ENCODE results near the gene ROBO1. TPM values are rescaled to one million over a fixed set of nuclear protein-coding genes. Genes with fewer than 3 reads are reported as not detected.

The ROBO1 gene
- total RNA-seq, 1 donor from 2014 or later = 66.5 TPM

DNA sequence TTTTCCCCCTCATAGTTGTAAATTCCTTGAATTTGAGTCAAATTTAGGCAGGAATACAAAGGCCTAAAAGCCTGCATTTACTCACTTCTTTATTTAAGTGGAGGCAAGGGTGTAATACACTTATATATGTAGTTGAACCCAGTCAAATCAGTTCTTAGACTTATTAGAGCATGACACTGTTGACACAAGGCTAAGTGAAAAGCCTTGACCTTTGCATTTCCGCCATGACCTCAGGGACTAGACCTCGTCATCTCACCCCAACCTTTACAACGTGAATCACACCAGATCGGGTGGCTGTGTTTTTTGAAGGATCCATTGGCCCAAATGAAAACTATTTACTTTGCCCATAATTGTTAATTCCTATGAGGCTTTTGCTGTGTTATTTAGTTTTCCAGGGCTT, 774.4 kb downstream of the ROBO1 start:
- TF ChIP-seq POLR2A (IDR thresholded peaks at IDR 0.05) (no peak), POLR2AphosphoS5 (IDR thresholded peaks at IDR 0.05; ENCODE audit: insufficient read depth in 1 of 2, low read depth in 1 of 2) (no peak)
- TF ChIP-seq, protein P1, sequence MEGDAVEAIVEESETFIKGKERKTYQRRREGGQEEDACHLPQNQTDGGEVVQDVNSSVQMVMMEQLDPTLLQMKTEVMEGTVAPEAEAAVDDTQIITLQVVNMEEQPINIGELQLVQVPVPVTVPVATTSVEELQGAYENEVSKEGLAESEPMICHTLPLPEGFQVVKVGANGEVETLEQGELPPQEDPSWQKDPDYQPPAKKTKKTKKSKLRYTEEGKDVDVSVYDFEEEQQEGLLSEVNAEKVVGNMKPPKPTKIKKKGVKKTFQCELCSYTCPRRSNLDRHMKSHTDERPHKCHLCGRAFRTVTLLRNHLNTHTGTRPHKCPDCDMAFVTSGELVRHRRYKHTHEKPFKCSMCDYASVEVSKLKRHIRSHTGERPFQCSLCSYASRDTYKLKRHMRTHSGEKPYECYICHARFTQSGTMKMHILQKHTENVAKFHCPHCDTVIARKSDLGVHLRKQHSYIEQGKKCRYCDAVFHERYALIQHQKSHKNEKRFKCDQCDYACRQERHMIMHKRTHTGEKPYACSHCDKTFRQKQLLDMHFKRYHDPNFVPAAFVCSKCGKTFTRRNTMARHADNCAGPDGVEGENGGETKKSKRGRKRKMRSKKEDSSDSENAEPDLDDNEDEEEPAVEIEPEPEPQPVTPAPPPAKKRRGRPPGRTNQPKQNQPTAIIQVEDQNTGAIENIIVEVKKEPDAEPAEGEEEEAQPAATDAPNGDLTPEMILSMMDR (IDR thresholded peaks at IDR 0.05) = no peak
- no peak for DNase-seq (ENCODE audit: extremely low spot score in 2 of 2)
- Histone ChIP-seq H3K27ac (no peak overlapping the region), H3K36me3 (no peaks in the 10 kb centered on the region), H3K4me1 (no peaks in the 10 kb centered on the region), H3K9me3 (no peaks in the 10 kb centered on the region), H3K27me3 (no peaks in the 10 kb centered on the region), H3K4me3 (no peak overlapping the region)
- intact Hi-C loops (cut with DNase I) = no loop called here

DNA sequence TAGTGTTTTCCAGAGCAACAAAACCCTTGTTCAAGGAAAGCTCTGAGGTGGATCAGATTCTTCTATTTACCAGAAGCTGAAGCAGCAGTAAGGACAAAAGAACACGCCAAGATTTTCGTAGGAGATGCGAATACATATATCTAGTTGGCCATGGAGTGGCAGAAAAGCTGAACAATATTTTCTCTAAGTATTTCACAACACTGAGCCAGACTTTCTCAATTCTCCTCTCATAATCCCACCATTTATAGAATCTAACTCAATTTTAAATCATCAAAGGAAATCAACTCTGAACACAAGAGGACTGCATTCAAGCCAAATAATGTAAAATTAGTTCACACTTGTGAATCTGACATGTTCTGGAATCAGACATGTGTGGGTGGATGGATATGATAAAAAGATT, 775.0 kb downstream of the ROBO1 start:
- no peak for DNase-seq (ENCODE audit: extremely low spot score in 2 of 2)
- no peaks in the 10 kb centered on the region for H3K4me1 ChIP-seq
- no peak overlapping the region for H3K4me3 ChIP-seq
- no peak overlapping the region for H3K27ac ChIP-seq
- H3K27me3 ChIP-seq = no peaks in the 10 kb centered on the region
- TF ChIP-seq POLR2AphosphoS5 (IDR thresholded peaks at IDR 0.05; ENCODE audit: insufficient read depth in 1 of 2, low read depth in 1 of 2) = no peak
- TF ChIP-seq, protein P1 (IDR thresholded peaks at IDR 0.05) = no peak
- TF ChIP-seq POLR2A (IDR thresholded peaks at IDR 0.05) = no peak
- no peaks in the 10 kb centered on the region for H3K36me3 ChIP-seq
- intact Hi-C loops (cut with DNase I) = no loop called here
- no peaks in the 10 kb centered on the region for H3K9me3 ChIP-seq

DNA sequence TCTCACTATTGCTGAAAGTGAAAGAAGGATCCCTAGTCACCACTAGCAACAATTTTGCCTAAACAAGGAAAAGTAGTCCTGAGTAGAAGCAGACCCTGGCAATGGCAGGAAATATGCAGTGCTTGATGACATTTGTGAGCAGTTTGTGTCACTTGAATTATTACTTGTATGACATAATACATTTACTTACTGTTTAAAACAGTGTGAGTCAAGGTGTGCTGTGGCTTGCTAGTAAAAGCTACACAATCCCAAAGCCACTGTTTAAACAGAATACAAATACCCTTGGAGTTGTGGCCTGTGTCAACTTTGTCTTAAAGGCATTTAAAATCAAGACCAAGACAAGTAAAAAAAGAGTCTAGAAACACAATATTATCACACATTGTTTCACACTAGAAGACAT, 775.4 kb downstream of the ROBO1 start:
- no peaks in the 10 kb centered on the region for H3K4me1 ChIP-seq
- intact Hi-C loops (cut with DNase I) = no loop called here

DNA sequence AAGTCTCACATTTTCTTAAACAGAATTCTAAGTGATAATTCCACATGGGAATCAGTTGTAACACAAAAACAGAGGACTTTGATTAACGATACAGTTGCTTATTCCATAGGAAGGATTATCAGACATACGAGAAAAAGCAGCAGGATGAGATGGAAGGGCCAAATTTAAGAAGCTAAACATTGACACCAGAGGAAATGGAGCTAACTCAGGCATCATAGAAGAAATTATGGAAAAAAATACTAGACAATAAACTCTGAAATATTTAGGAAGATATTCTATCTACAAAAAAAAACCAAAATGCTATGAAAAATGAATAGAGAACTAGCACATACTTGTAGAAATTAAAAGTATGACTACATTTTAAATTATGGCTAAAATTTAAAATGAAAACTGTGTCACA, 776.1 kb downstream of the ROBO1 start:
- intact Hi-C loops (cut with DNase I) = no loop called here
- H3K4me3 ChIP-seq = no peak overlapping the region
- TF ChIP-seq, protein P1 (IDR thresholded peaks at IDR 0.05) = no peak
- no peak for TF ChIP-seq POLR2A (IDR thresholded peaks at IDR 0.05)
- no peak for TF ChIP-seq POLR2AphosphoS5 (IDR thresholded peaks at IDR 0.05; ENCODE audit: insufficient read depth in 1 of 2, low read depth in 1 of 2)

More for the DNA sequence above, 775.4 kb downstream of the ROBO1 start:
- TF ChIP-seq POLR2AphosphoS5 (IDR thresholded peaks at IDR 0.05; ENCODE audit: insufficient read depth in 1 of 2, low read depth in 1 of 2) (no peak), POLR2A (IDR thresholded peaks at IDR 0.05) (no peak)
- TF ChIP-seq, protein P1 (IDR thresholded peaks at IDR 0.05) = no peak
- Histone ChIP-seq H3K27me3 (no peaks in the 10 kb centered on the region), H3K27ac (no peak overlapping the region), H3K4me3 (no peak overlapping the region), H3K9me3 (no peaks in the 10 kb centered on the region), H3K36me3 (no peaks in the 10 kb centered on the region)
- no peak for DNase-seq (ENCODE audit: extremely low spot score in 2 of 2)

DNA sequence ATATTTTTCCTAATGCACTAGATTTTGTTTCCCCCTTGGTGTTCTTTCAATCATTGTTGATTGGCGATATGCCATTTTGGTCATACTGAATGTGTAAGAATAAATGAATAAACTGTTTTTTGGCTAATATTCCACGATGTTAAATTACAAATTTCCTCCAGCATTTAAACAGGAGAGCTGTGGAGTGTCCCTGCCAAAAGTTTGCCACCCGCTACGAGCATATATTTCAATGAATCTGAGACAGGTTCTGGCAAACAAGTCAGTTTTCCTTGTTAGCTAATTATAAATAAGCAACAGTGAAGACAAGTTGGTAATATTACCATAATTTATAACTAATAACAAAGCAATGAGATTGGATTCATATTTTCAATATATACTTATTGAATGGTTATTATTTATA, 777.6 kb downstream of the ROBO1 start:
- DNase-seq (ENCODE audit: extremely low spot score in 2 of 2) = no peak
- Histone ChIP-seq H3K4me1 (peaks cover 15% of the 10 kb centered on the region), H3K36me3 (no peaks in the 10 kb centered on the region), H3K27me3 (no peaks in the 10 kb centered on the region), H3K4me3 (no peak overlapping the region), H3K27ac (no peak overlapping the region), H3K9me3 (no peaks in the 10 kb centered on the region)
- TF ChIP-seq POLR2A (IDR thresholded peaks at IDR 0.05) (no peak), POLR2AphosphoS5 (IDR thresholded peaks at IDR 0.05; ENCODE audit: insufficient read depth in 1 of 2, low read depth in 1 of 2) (no peak)
- TF ChIP-seq, protein P1 (IDR thresholded peaks at IDR 0.05) = no peak
- intact Hi-C loops (cut with DNase I) = no loop called here

More for the DNA sequence above, 776.1 kb downstream of the ROBO1 start:
- H3K4me1 ChIP-seq = peaks cover 3% of the 10 kb centered on the region
- no peaks in the 10 kb centered on the region for H3K9me3 ChIP-seq
- no peaks in the 10 kb centered on the region for H3K36me3 ChIP-seq
- DNase-seq (ENCODE audit: extremely low spot score in 2 of 2) = no peak
- H3K27ac ChIP-seq = no peak overlapping the region
- no peaks in the 10 kb centered on the region for H3K27me3 ChIP-seq

Data from vagina (tissue), 2 donors.